Measurements from ENCODE around the gene BCL7B. TPM values are rescaled to one million over a fixed set of nuclear protein-coding genes. Genes with fewer than 3 reads are reported as not detected.

Gene BCL7B
- total and polyA plus RNA-seq, 10 of the 15 experiments (the other 5 are each of a cell fraction or from before 2014, with no cell fraction given), result 10.9 to 61.8 (median 50.2) TPM

DNA sequence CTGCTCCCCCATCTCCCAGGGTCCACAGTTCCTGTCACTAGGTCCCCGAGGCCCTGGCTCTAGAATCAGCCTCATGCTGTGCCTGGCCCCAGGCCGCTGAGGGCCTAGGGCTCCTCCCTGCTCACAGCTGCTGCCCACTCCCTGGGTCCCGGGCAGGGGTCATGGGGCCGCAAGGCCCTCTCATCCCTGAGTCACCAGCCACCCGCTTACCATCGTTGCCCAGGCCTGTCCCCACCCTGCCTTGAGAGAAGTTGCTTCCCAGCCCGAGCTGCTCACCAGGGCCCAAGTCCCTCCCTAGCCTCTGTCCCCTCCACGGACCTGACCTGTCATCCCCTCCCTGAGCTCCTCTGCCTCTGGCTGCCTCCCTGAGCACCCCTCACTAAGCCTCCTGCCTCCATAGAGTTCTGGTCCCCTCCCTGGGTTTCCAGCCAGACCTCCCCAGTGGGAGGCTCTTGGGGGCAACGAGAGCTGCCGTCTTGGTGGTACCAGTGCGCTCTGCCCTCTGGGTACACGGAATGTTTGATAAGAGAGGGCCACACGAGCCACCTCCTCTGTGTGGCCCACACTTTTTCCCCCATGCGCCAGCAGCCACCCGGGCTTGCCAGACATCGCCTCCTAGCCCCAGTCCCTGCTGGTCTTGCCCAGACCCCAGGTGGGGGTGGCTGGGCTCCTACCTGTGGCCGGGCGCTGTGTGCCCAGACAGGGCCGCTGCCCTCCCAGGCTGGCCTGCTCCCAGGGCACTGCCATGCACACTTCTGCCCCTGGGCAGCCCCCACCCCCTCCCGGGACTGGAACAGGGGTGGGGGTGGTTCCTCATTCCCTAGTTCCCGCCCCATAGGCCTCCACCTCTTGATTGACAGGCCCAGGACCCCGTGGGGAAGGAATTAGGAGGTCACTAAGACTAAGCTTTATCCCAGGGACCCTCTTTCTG lies 45.5 kb upstream of the BCL7B start:
- ATAC-seq (no peak), DNase-seq (ENCODE audit: low read depth, low spot score) (no peak), FAIRE-seq (no peak)
- ChIA-PET POLR2A (interaction anchor here (0.5 kb wide), 2 partner anchors 25 to 120 kb away, joined by 3 read pairs; partner anchors contain the start of gene TBL2), RAD21 (ENCODE audit: unreplicated experiment) (no interaction called here), CTCF (interaction anchor here (1.4 kb wide), 1 partner anchor 122 kb away, joined by 6 read pairs; no protein-coding TSS in a partner anchor), SMC1A (ENCODE audit: uncharacterized antibody, unreplicated experiment) (interaction anchor here (0.9 kb wide), 1 partner anchor 26 kb away, joined by 3 read pairs; no protein-coding TSS in a partner anchor)
- Histone ChIP-seq H4K20me1 (ENCODE audit: control insufficient read depth, insufficient read depth) (no peaks in the 10 kb centered on the region), H2AFZ (ENCODE audit: control insufficient read depth, low read depth, low read length) (no peak overlapping the region), H3K4me1 (ENCODE audit: control insufficient read depth, insufficient read depth, low read length) (no peaks in the 10 kb centered on the region), H3K4me3 (no peak overlapping the region), H3K9me3 (replicated peaks; ENCODE audit: control insufficient read depth, insufficient read depth, low read length) (no peaks in the 10 kb centered on the region), H3K27ac (ENCODE audit: control insufficient read depth, insufficient read depth) (no peak overlapping the region), H3K4me2 (ENCODE audit: control insufficient read depth, insufficient read depth) (no peak overlapping the region), H3K27me3 (replicated peaks in 1 of 2; ENCODE audit: control insufficient read depth in 2 of 2, insufficient read depth in 2 of 2, low read length in 1 of 2) (no peaks in the 10 kb centered on the region; a peak in 1 of 4 replicates), H3K36me3 (ENCODE audit: control insufficient read depth in 2 of 2, insufficient read depth in 2 of 2, low read length in 1 of 2) (no peaks in the 10 kb centered on the region), H3K9ac (ENCODE audit: control insufficient read depth, insufficient read depth, low read length) (no peak overlapping the region), H3K79me2 (ENCODE audit: control insufficient read depth, insufficient read depth, low read length) (no peaks in the 10 kb centered on the region)
- in situ Hi-C loops (cut with MboI) (no loop called here), intact Hi-C loops (cut with micrococcal nuclease; ENCODE audit: unreplicated experiment) (no loop called here)
- TF ChIP-seq, protein P1, sequence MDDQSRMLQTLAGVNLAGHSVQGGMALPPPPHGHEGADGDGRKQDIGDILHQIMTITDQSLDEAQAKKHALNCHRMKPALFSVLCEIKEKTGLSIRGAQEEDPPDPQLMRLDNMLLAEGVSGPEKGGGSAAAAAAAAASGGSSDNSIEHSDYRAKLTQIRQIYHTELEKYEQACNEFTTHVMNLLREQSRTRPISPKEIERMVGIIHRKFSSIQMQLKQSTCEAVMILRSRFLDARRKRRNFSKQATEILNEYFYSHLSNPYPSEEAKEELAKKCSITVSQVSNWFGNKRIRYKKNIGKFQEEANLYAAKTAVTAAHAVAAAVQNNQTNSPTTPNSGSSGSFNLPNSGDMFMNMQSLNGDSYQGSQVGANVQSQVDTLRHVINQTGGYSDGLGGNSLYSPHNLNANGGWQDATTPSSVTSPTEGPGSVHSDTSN (IDR thresholded peaks at IDR 0.05; ENCODE audit: insufficient replicate concordance, low read depth, low read length), result peak; percentile 13
- TF ChIP-seq NRF1 (conservative IDR thresholded peaks at IDR 0.05; ENCODE audit: low read depth, low read length) (no peak), HCFC1 (IDR thresholded peaks at IDR 0.05; ENCODE audit: low read length) (no peak), TBL1XR1 (IDR thresholded peaks at IDR 0.05; ENCODE audit: low read depth, low read length) (no peak), MTA2 (IDR thresholded peaks at IDR 0.05; ENCODE audit: low read depth) (no peak), E4F1 (IDR thresholded peaks at IDR 0.05; ENCODE audit: borderline replicate concordance, partially characterized antibody) (no peak), IRF4 (IDR thresholded peaks at IDR 0.05; ENCODE audit: low read depth, low read length) (no peak), RFX5 (IDR thresholded peaks at IDR 0.05; ENCODE audit: low read depth, low read length) (no peak), TARDBP (IDR thresholded peaks at IDR 0.05; ENCODE audit: borderline replicate concordance) (no peak), JUND (IDR thresholded peaks at IDR 0.05; ENCODE audit: low read depth, low read length) (no peak), SUPT20H (IDR thresholded peaks at IDR 0.05; ENCODE audit: borderline replicate concordance, control insufficient read depth, low read depth, low read length) (no peak), NR2C1 (IDR thresholded peaks at IDR 0.05) (no peak), SMAD5 (IDR thresholded peaks at IDR 0.05; ENCODE audit: low read depth) (no peak)
- TF ChIP-seq, protein P2, sequence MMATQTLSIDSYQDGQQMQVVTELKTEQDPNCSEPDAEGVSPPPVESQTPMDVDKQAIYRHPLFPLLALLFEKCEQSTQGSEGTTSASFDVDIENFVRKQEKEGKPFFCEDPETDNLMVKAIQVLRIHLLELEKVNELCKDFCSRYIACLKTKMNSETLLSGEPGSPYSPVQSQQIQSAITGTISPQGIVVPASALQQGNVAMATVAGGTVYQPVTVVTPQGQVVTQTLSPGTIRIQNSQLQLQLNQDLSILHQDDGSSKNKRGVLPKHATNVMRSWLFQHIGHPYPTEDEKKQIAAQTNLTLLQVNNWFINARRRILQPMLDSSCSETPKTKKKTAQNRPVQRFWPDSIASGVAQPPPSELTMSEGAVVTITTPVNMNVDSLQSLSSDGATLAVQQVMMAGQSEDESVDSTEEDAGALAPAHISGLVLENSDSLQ (IDR thresholded peaks at IDR 0.05), result peak; percentile 74
- TF ChIP-seq, protein P3, sequence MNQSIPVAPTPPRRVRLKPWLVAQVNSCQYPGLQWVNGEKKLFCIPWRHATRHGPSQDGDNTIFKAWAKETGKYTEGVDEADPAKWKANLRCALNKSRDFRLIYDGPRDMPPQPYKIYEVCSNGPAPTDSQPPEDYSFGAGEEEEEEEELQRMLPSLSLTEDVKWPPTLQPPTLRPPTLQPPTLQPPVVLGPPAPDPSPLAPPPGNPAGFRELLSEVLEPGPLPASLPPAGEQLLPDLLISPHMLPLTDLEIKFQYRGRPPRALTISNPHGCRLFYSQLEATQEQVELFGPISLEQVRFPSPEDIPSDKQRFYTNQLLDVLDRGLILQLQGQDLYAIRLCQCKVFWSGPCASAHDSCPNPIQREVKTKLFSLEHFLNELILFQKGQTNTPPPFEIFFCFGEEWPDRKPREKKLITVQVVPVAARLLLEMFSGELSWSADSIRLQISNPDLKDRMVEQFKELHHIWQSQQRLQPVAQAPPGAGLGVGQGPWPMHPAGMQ (IDR thresholded peaks at IDR 0.05; ENCODE audit: borderline replicate concordance), result no peak
- no TSS peak for BruUV-seq (replicated peaks)
- 42% methylated on average over 22 of the region's 22 CpGs for WGBS (ENCODE audit: insufficient coverage, insufficient replicate concordance, low lambda C conversion rate, missing lambda C conversion rate)
